D721Med (cell line): Measurements from ENCODE around the gene TMEM222.

Experiments used
- DNase-seq: peaks from one replicate; pipeline ENCODE4 v3.0.0; 2011; ENCODE audit warnings: low spot score; ENCODE audit not compliant: insufficient read length
- FAIRE-seq: peaks from 2 replicates; lab custom pipeline; 2011; peaks lifted over from hg19 to GRCh38; lab: Jason Lieb, UNC
- CTCF ChIP-seq: IDR thresholded peaks from 2 replicates; pipeline ENCODE4 v1.5.1; 2012; ENCODE audit warnings: mild to moderate bottlenecking, control low read depth; ENCODE audit not compliant: insufficient read depth; ENCODE audit errors: missing control alignments

The TMEM222 gene

GRCh38 chr1:27358928-27359313, 37.0 kb downstream of the TMEM222 start:
- DNase-seq (no peak), FAIRE-seq (no peak)
- no peak for TF ChIP-seq CTCF

GRCh38 chr1:27359822-27360158, 37.8 kb downstream of the TMEM222 start:
- DNase-seq (no peak), FAIRE-seq (no peak)

GRCh38 chr1:27360159-27361043, 38.4 kb downstream of the TMEM222 start:
- FAIRE-seq, result no peak
- no peak for DNase-seq
- no peak for TF ChIP-seq CTCF

More at GRCh38 chr1:27359822-27360158, 37.8 kb downstream of the TMEM222 start:
- TF ChIP-seq CTCF, result no peak

- no peak for DNase-seq
- no peak for TF ChIP-seq CTCF
- no peak for FAIRE-seq
Measured at GRCh38 chr1:27361044-27361402, 39.1 kb downstream of the TMEM222 start.

- DNase-seq, result no peak
- FAIRE-seq, result no peak
- no peak for TF ChIP-seq CTCF
Measured at GRCh38 chr1:27361553-27361952, 39.6 kb downstream of the TMEM222 start.

- FAIRE-seq (no peak), DNase-seq (no peak)
- no peak for TF ChIP-seq CTCF
Measured at GRCh38 chr1:27363766-27364695, 42.1 kb downstream of the TMEM222 start.
